DOHH2 (cell line): ENCODE measurements around the gene PRR9.

Source experiments
- H3F3A ChIP-seq: fragments of 200-600 bp; sonication (generic), shearing (Covaris generic); 2 replicates; pipeline ENCODE4 v1.6.0; 2016; ENCODE audit warnings: antibody characterized with exemption, mild to moderate bottlenecking; ENCODE audit not compliant: control insufficient read depth, insufficient read depth
- H3K27ac ChIP-seq: fragments of 200-600 bp; sonication (generic); 2 replicates; pipeline ENCODE4 v1.5.1; 2014; ENCODE audit warnings: low read depth, mild to moderate bottlenecking, low read length, moderate library complexity
- H3K27me3 ChIP-seq: fragments of 200-600 bp; sonication (generic); 2 replicates; pipeline ENCODE4 v1.6.1; 2014; ENCODE audit warnings: mild to moderate bottlenecking, low read length, mixed read lengths; ENCODE audit not compliant: control insufficient read depth
- H3K36me3 ChIP-seq: fragments of 200-600 bp; sonication (generic); 2 replicates; pipeline ENCODE4 v1.6.1; 2014; ENCODE audit warnings: mild to moderate bottlenecking, low read length, moderate library complexity, mixed read lengths; ENCODE audit not compliant: control insufficient read depth
- H3K4me1 ChIP-seq: fragments of 200-600 bp; sonication (generic); 2 replicates; pipeline ENCODE4 v1.6.1; 2014; ENCODE audit warnings: mild to moderate bottlenecking, low read length, mixed read lengths; ENCODE audit not compliant: control insufficient read depth
- H3K4me2 ChIP-seq: fragments of 200-600 bp; sonication (generic); 2 replicates; pipeline ENCODE4 v1.6.0; 2014; ENCODE audit warnings: mild to moderate bottlenecking, low read length, moderate library complexity
- H3K4me3 ChIP-seq: fragments of 200-600 bp; sonication (generic); 2 replicates; pipeline ENCODE4 v1.5.1; 2014; ENCODE audit warnings: mild to moderate bottlenecking, low read length, mixed read lengths
- H3K79me2 ChIP-seq: fragments of 200-600 bp; sonication (generic); 2 replicates; pipeline ENCODE4 v1.6.1; 2014; ENCODE audit warnings: mild to moderate bottlenecking, low read length, mixed read lengths; ENCODE audit not compliant: control insufficient read depth
- H3K9me2 ChIP-seq: fragments of 200-600 bp; sonication (generic); replicated peaks from 2 replicates; pipeline ENCODE4 v1.6.1; 2014; ENCODE audit warnings: mild to moderate bottlenecking, low read length, mixed read lengths; ENCODE audit not compliant: control insufficient read depth
- H3K9me3 ChIP-seq: fragments of 200-600 bp; sonication (generic); 2 replicates; pipeline ENCODE4 v1.6.1; 2014; ENCODE audit warnings: antibody characterized with exemption, low read length, mixed read lengths; ENCODE audit not compliant: control insufficient read depth, insufficient read depth
- H4K20me1 ChIP-seq: fragments of 200-600 bp; sonication (generic); 2 replicates; pipeline ENCODE4 v1.6.0; 2014; ENCODE audit warnings: low read depth, mild to moderate bottlenecking, antibody characterized with exemption, low read length, moderate library complexity; ENCODE audit not compliant: control insufficient read depth, insufficient read depth
- CTCF ChIP-seq: fragments of 200-600 bp; sonication (generic); IDR thresholded peaks from one replicate; pipeline ENCODE4 v1.5.1; 2014; ENCODE audit warnings: antibody characterized with exemption, mild to moderate bottlenecking, low read depth, low read length; ENCODE audit not compliant: poor library complexity, severe bottlenecking
- EZH2phosphoT487 ChIP-seq: fragments of 200-600 bp; sonication (generic); IDR thresholded peaks from 2 replicates; pipeline ENCODE4 v1.6.1; 2017; ENCODE audit warnings: borderline replicate concordance, mild to moderate bottlenecking, antibody characterized with exemption, low read length, moderate library complexity, mixed read lengths

The PRR9 gene

GRCh38 chr1:153231785-153232184, 14.4 kb downstream of the PRR9 start:
- Histone ChIP-seq H3F3A (no peaks in the 10 kb centered on the region), H3K27ac (no peak overlapping the region), H3K36me3 (no peaks in the 10 kb centered on the region), H3K4me2 (no peak overlapping the region), H3K9me3 (no peaks in the 10 kb centered on the region), H4K20me1 (no peaks in the 10 kb centered on the region), H3K27me3 (peaks cover 13% of the 10 kb centered on the region), H3K4me3 (no peak overlapping the region), H3K4me1 (no peaks in the 10 kb centered on the region), H3K79me2 (no peaks in the 10 kb centered on the region), H3K9me2 (no peaks in the 10 kb centered on the region)
- TF ChIP-seq CTCF (no peak), EZH2phosphoT487 (no peak)

- H3K9me3 ChIP-seq: no peaks in the 10 kb centered on the region
- H3K27me3 ChIP-seq: peaks cover 13% of the 10 kb centered on the region
- H3K4me2 ChIP-seq: no peak overlapping the region
- no peaks in the 10 kb centered on the region for H3F3A ChIP-seq
- no peak overlapping the region for H3K4me3 ChIP-seq
- H3K27ac ChIP-seq: no peak overlapping the region
- H3K9me2 ChIP-seq: no peaks in the 10 kb centered on the region
- H3K4me1 ChIP-seq: no peaks in the 10 kb centered on the region
- TF ChIP-seq CTCF (no peak), EZH2phosphoT487 (no peak)
- H3K36me3 ChIP-seq: no peaks in the 10 kb centered on the region
- H3K79me2 ChIP-seq: no peaks in the 10 kb centered on the region
- H4K20me1 ChIP-seq: no peaks in the 10 kb centered on the region
These were observed 15.2 kb downstream of the PRR9 start for GRCh38 chr1:153232553-153232952.

- Histone ChIP-seq H3K9me3 (no peaks in the 10 kb centered on the region), H3K27ac (no peak overlapping the region), H3K4me3 (no peak overlapping the region), H3K9me2 (no peaks in the 10 kb centered on the region), H4K20me1 (no peaks in the 10 kb centered on the region), H3K4me2 (no peak overlapping the region), H3F3A (no peaks in the 10 kb centered on the region), H3K27me3 (peaks cover 6% of the 10 kb centered on the region), H3K36me3 (no peaks in the 10 kb centered on the region), H3K4me1 (no peaks in the 10 kb centered on the region), H3K79me2 (no peaks in the 10 kb centered on the region)
- TF ChIP-seq EZH2phosphoT487 (no peak), CTCF (no peak)
These were observed 16.1 kb downstream of the PRR9 start for GRCh38 chr1:153233448-153233847.

- H3K9me3 ChIP-seq: no peaks in the 10 kb centered on the region
- TF ChIP-seq CTCF (no peak), EZH2phosphoT487 (no peak)
- H3K27ac ChIP-seq: no peak overlapping the region
- no peaks in the 10 kb centered on the region for H3F3A ChIP-seq
- no peak overlapping the region for H3K4me2 ChIP-seq
- H4K20me1 ChIP-seq: no peaks in the 10 kb centered on the region; the same call in 1 of the 2 replicates
- no peaks in the 10 kb centered on the region for H3K79me2 ChIP-seq
- no peaks in the 10 kb centered on the region for H3K9me2 ChIP-seq
- H3K36me3 ChIP-seq: no peaks in the 10 kb centered on the region
- no peak overlapping the region for H3K4me3 ChIP-seq
- H3K27me3 ChIP-seq: no peaks in the 10 kb centered on the region
- no peaks in the 10 kb centered on the region for H3K4me1 ChIP-seq
These were observed 21.1 kb downstream of the PRR9 start for GRCh38 chr1:153238527-153238926.
